Gastroesophageal sphincter (tissue), 3 donors: ENCODE data around the gene FAM228B.

Source experiments
- EP300 ChIP-seq: sonication (generic); formaldehyde crosslinking; IDR thresholded peaks from one replicate; pipeline ENCODE4 v1.6.1; 2017; ENCODE audit warnings: antibody characterized with exemption, mild to moderate bottlenecking
- TF ChIP-seq, protein P1 (sequence below), 4 experiments: fragments of 200-600 bp in 2 of 4; fragments of 450-650 bp in 2 of 4; sonication (generic) in 1 of 4; IDR thresholded peaks; one replicate each; pipeline ENCODE4 v1.5.1; 2017 to 2019; ENCODE audit warnings: antibody characterized with exemption in 4 of 4, mild to moderate bottlenecking in 2 of 4, moderate library complexity in 2 of 4

DNA sequence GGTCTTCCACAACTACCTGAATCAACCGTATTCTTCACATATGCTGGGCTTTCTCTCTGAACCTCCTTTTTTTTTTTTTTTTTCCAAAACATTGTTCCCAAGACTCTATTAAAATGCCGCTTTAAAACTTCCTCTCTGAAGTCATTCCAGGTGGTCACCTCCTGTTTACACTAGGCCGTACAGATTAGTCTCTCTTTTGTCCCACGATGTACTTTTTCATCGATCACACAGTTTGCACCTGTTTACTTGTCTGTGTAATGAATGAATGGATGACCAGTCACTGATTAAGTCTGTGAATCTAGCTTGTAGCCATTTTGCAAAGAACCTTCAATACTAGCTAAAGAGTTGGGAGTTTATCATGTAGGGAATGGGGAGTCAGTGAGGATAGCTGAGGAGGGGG lies 34.9 kb downstream of the FAM228B start:
- TF ChIP-seq, protein P1, sequence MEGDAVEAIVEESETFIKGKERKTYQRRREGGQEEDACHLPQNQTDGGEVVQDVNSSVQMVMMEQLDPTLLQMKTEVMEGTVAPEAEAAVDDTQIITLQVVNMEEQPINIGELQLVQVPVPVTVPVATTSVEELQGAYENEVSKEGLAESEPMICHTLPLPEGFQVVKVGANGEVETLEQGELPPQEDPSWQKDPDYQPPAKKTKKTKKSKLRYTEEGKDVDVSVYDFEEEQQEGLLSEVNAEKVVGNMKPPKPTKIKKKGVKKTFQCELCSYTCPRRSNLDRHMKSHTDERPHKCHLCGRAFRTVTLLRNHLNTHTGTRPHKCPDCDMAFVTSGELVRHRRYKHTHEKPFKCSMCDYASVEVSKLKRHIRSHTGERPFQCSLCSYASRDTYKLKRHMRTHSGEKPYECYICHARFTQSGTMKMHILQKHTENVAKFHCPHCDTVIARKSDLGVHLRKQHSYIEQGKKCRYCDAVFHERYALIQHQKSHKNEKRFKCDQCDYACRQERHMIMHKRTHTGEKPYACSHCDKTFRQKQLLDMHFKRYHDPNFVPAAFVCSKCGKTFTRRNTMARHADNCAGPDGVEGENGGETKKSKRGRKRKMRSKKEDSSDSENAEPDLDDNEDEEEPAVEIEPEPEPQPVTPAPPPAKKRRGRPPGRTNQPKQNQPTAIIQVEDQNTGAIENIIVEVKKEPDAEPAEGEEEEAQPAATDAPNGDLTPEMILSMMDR (IDR thresholded peaks at IDR 0.05): no peak
- no peak for TF ChIP-seq EP300
